GM23338 (cell line): Measurements from ENCODE around the gene UPF2.

Experiments
- CREB1 ChIP-seq: fragments of 250-450 bp; sonication (Bioruptor Pico); IDR thresholded peaks from 2 replicates; pipeline ENCODE4 v1.5.0; 2020; ENCODE audit warnings: low read depth, mild to moderate bottlenecking, moderate library complexity
- EZH2 ChIP-seq: fragments of 200-600 bp; sonication (generic); IDR thresholded peaks from one replicate; pipeline ENCODE4 v1.8.0; 2017; ENCODE audit warnings: antibody characterized with exemption, mild to moderate bottlenecking, low read depth; ENCODE audit not compliant: unreplicated experiment
- EZH2phosphoT487 ChIP-seq: fragments of 200-600 bp; sonication (generic); IDR thresholded peaks from one replicate; pipeline ENCODE4 v1.8.1; 2018; ENCODE audit warnings: antibody characterized with exemption; ENCODE audit not compliant: unreplicated experiment
- JUNB ChIP-seq: IDR thresholded peaks from one replicate; pipeline ENCODE4 v1.6.1; 2016; ENCODE audit warnings: antibody characterized with exemption; ENCODE audit not compliant: unreplicated experiment
- NANOG ChIP-seq: IDR thresholded peaks from 2 replicates; pipeline ENCODE4 v1.6.1; 2016; ENCODE audit warnings: antibody characterized with exemption, borderline replicate concordance
- POLR2AphosphoS5 ChIP-seq: IDR thresholded peaks from 2 replicates; pipeline ENCODE4 v1.6.1; 2016; ENCODE audit warnings: antibody characterized with exemption, low read depth
- STAT1 ChIP-seq: IDR thresholded peaks from one replicate; pipeline ENCODE4 v1.6.1; 2016; ENCODE audit warnings: antibody characterized with exemption; ENCODE audit not compliant: unreplicated experiment
- ZNF114 ChIP-seq: fragments of 250-450 bp; sonication (Bioruptor Pico); IDR thresholded peaks from 2 replicates; pipeline ENCODE4 v1.5.0; 2020; ENCODE audit warnings: mild to moderate bottlenecking, moderate library complexity
- ZNF331 ChIP-seq: fragments of 250-450 bp; sonication (Bioruptor Pico); IDR thresholded peaks from 2 replicates; pipeline ENCODE4 v1.5.0; 2020; ENCODE audit warnings: low read depth, mild to moderate bottlenecking, moderate library complexity
- TF ChIP-seq, protein P1 (sequence below): IDR thresholded peaks from one replicate; pipeline ENCODE4 v1.6.1; 2018; ENCODE audit warnings: antibody characterized with exemption; ENCODE audit not compliant: unreplicated experiment
- TF ChIP-seq, protein P2 (sequence below), 2 experiments: fragments of 200-600 bp in 1 of 2; sonication (generic) in 1 of 2; conservative IDR thresholded peaks; 2 replicates each; pipeline versions ENCODE4 v1.5.1 to v1.6.1; 2016 to 2017; ENCODE audit warnings: antibody characterized with exemption in 2 of 2, low read depth in 2 of 2, mild to moderate bottlenecking in 2 of 2, moderate library complexity in 1 of 2
- TF ChIP-seq, protein P3 (sequence below): IDR thresholded peaks from 2 replicates; pipeline ENCODE4 v1.6.1; 2016; ENCODE audit warnings: antibody characterized with exemption
- TF ChIP-seq, protein P4 (sequence below): fragments of 250-450 bp; sonication (Bioruptor Pico); IDR thresholded peaks from 2 replicates; pipeline ENCODE4 v1.5.0; 2020; ENCODE audit warnings: mild to moderate bottlenecking, moderate library complexity

DNA sequence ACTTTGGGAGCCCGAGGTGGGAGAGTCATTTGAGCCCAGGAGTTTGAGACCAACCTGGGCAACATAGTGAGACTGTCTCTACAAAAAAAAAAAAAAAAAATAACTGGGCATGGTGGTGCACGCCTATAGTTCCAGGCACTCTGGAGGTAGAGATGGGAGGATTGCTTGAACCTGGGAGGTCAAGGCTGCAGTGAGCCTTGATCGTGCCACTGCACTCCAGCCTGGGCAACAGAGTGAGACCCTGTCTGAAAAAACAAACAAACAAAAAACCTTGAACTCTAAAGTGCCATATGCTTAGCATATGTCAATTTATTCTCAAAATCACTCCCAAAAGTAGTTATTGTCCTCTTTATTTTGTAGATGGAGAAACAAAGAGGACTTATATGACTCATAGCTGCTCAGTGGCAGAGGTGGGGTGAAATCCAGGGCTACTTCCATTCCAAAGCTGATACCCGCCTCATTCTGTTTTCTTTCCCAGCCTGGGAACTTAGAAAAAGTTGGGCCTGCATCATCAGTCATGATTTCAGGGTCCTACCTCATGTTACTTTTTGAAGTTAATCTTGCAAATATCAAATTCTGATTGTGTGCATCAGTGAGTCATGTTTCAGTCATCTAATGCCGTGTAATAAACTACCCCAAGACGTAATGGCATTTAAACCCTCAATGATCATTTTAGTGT, 39.4 kb upstream of the UPF2 start:
- TF ChIP-seq EZH2 (no peak), POLR2AphosphoS5 (no peak), JUNB (no peak), EZH2phosphoT487 (no peak), STAT1 (no peak), ZNF331 (CRISPR knock-in tag) (no peak), CREB1 (CRISPR knock-in tag) (no peak), ZNF114 (CRISPR knock-in tag) (no peak), NANOG (no peak)
- TF ChIP-seq, protein P1, sequence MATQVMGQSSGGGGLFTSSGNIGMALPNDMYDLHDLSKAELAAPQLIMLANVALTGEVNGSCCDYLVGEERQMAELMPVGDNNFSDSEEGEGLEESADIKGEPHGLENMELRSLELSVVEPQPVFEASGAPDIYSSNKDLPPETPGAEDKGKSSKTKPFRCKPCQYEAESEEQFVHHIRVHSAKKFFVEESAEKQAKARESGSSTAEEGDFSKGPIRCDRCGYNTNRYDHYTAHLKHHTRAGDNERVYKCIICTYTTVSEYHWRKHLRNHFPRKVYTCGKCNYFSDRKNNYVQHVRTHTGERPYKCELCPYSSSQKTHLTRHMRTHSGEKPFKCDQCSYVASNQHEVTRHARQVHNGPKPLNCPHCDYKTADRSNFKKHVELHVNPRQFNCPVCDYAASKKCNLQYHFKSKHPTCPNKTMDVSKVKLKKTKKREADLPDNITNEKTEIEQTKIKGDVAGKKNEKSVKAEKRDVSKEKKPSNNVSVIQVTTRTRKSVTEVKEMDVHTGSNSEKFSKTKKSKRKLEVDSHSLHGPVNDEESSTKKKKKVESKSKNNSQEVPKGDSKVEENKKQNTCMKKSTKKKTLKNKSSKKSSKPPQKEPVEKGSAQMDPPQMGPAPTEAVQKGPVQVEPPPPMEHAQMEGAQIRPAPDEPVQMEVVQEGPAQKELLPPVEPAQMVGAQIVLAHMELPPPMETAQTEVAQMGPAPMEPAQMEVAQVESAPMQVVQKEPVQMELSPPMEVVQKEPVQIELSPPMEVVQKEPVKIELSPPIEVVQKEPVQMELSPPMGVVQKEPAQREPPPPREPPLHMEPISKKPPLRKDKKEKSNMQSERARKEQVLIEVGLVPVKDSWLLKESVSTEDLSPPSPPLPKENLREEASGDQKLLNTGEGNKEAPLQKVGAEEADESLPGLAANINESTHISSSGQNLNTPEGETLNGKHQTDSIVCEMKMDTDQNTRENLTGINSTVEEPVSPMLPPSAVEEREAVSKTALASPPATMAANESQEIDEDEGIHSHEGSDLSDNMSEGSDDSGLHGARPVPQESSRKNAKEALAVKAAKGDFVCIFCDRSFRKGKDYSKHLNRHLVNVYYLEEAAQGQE, result no peak
- TF ChIP-seq, protein P2, sequence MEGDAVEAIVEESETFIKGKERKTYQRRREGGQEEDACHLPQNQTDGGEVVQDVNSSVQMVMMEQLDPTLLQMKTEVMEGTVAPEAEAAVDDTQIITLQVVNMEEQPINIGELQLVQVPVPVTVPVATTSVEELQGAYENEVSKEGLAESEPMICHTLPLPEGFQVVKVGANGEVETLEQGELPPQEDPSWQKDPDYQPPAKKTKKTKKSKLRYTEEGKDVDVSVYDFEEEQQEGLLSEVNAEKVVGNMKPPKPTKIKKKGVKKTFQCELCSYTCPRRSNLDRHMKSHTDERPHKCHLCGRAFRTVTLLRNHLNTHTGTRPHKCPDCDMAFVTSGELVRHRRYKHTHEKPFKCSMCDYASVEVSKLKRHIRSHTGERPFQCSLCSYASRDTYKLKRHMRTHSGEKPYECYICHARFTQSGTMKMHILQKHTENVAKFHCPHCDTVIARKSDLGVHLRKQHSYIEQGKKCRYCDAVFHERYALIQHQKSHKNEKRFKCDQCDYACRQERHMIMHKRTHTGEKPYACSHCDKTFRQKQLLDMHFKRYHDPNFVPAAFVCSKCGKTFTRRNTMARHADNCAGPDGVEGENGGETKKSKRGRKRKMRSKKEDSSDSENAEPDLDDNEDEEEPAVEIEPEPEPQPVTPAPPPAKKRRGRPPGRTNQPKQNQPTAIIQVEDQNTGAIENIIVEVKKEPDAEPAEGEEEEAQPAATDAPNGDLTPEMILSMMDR (conservative IDR thresholded peaks at IDR 0.05; ENCODE audit: low read depth in 2 of 2), result no peak
- TF ChIP-seq, protein P3, sequence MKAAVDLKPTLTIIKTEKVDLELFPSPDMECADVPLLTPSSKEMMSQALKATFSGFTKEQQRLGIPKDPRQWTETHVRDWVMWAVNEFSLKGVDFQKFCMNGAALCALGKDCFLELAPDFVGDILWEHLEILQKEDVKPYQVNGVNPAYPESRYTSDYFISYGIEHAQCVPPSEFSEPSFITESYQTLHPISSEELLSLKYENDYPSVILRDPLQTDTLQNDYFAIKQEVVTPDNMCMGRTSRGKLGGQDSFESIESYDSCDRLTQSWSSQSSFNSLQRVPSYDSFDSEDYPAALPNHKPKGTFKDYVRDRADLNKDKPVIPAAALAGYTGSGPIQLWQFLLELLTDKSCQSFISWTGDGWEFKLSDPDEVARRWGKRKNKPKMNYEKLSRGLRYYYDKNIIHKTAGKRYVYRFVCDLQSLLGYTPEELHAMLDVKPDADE, result no peak
- TF ChIP-seq, protein P4, sequence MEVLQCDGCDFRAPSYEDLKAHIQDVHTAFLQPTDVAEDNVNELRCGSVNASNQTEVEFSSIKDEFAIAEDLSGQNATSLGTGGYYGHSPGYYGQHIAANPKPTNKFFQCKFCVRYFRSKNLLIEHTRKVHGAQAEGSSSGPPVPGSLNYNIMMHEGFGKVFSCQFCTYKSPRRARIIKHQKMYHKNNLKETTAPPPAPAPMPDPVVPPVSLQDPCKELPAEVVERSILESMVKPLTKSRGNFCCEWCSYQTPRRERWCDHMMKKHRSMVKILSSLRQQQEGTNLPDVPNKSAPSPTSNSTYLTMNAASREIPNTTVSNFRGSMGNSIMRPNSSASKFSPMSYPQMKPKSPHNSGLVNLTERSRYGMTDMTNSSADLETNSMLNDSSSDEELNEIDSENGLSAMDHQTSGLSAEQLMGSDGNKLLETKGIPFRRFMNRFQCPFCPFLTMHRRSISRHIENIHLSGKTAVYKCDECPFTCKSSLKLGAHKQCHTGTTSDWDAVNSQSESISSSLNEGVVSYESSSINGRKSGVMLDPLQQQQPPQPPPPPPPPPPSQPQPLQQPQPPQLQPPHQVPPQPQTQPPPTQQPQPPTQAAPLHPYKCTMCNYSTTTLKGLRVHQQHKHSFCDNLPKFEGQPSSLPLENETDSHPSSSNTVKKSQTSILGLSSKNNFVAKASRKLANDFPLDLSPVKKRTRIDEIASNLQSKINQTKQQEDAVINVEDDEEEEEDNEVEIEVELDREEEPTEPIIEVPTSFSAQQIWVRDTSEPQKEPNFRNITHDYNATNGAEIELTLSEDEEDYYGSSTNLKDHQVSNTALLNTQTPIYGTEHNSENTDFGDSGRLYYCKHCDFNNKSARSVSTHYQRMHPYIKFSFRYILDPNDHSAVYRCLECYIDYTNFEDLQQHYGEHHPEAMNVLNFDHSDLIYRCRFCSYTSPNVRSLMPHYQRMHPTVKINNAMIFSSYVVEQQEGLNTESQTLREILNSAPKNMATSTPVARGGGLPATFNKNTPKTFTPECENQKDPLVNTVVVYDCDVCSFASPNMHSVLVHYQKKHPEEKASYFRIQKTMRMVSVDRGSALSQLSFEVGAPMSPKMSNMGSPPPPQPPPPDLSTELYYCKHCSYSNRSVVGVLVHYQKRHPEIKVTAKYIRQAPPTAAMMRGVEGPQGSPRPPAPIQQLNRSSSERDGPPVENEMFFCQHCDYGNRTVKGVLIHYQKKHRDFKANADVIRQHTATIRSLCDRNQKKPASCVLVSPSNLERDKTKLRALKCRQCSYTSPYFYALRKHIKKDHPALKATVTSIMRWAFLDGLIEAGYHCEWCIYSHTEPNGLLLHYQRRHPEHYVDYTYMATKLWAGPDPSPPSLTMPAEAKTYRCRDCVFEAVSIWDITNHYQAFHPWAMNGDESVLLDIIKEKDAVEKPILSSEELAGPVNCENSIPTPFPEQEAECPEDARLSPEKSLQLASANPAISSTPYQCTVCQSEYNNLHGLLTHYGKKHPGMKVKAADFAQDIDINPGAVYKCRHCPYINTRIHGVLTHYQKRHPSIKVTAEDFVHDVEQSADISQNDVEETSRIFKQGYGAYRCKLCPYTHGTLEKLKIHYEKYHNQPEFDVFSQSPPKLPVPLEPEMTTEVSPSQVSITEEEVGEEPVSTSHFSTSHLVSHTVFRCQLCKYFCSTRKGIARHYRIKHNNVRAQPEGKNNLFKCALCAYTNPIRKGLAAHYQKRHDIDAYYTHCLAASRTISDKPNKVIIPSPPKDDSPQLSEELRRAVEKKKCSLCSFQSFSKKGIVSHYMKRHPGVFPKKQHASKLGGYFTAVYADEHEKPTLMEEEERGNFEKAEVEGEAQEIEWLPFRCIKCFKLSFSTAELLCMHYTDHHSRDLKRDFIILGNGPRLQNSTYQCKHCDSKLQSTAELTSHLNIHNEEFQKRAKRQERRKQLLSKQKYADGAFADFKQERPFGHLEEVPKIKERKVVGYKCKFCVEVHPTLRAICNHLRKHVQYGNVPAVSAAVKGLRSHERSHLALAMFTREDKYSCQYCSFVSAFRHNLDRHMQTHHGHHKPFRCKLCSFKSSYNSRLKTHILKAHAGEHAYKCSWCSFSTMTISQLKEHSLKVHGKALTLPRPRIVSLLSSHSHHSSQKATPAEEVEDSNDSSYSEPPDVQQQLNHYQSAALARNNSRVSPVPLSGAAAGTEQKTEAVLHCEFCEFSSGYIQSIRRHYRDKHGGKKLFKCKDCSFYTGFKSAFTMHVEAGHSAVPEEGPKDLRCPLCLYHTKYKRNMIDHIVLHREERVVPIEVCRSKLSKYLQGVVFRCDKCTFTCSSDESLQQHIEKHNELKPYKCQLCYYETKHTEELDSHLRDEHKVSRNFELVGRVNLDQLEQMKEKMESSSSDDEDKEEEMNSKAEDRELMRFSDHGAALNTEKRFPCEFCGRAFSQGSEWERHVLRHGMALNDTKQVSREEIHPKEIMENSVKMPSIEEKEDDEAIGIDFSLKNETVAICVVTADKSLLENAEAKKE (CRISPR knock-in tag), result no peak
